GM21723 (cell line): ENCODE results near the gene HOXC13.

Experiments
- ATAC-seq: cut with Tn5 transposase; IDR thresholded peaks from one replicate; pipeline ENCODE4 v1.9.1; 2021; ENCODE audit warnings: mild to moderate bottlenecking, moderate library complexity; ENCODE audit not compliant: unreplicated experiment

HOXC13 gene

DNA sequence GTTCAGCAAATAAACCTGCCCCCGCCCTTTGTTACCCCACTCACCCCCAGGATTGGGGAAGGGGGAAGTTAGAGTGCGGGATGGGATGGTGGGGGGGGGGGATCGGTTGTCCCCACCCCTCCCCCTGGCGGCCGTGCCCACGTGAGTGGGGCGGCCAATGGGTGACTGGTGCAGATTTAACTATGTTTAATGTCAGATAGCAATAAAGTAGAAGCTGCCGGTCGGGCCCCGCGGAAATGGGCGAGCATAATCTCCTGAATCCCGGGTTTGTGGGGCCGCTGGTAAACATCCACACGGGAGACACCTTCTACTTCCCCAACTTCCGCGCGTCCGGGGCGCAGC, 16.0 kb downstream of the HOXC13 start, which contains the start of gene HOXC12:
HOXC12 (plus strand) TSS at position 210 of the 342 bp plus-strand sequence; CDS start at position 237, 27 bp downstream.
- ATAC-seq = no peak

DNA sequence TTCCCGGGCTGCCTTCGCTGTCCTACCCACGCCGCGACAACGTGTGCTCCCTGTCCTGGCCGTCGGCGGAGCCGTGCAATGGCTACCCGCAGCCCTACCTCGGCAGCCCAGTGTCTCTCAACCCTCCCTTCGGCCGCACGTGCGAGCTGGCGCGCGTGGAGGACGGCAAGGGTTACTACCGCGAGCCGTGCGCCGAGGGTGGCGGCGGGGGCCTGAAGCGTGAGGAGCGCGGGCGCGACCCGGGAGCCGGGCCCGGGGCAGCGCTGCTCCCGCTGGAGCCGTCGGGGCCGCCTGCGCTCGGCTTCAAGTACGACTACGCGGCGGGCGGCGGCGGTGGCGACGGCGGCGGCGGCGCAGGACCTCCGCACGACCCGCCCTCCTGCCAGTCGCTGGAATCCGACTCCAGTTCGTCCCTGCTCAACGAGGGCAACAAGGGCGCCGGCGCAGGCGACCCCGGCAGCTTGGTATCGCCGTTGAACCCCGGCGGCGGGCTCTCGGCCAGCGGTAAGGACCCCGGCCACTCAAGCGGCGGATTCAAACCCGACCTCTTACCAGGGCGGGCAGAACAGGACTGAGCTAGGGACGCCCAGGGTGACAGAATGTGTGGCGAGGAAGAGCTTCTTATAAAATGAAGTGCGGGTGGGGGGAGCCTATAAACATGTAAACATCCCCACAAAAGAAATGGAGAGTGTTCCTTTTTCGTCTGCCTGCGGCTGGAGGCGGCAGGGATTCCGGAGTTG, 16.6 kb downstream of the HOXC13 start:
- ATAC-seq = no peak

DNA sequence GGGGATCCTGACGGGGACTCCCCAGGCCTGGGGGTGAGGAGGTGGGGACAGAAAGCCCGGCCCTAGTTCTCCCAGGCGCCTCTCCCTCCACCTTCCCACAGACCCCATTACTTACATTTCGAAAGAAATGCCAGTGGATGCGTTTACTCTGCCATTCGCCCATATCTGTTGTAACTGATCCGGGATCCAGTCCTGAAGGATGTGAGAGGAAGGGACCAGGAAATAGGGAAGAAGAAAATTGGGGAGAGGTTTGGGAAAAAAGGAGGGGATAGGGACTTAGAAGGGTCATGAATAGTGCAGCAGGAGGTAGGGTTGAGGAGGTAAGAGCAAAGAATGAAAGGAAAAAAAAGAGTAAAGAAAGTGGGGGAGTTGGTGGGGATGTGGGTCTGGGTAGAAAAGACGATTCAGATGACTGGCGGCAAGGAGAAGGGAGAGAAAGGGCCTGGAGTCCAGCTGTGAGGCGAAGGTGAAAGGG, 17.2 kb downstream of the HOXC13 start:
- no peak for ATAC-seq

DNA sequence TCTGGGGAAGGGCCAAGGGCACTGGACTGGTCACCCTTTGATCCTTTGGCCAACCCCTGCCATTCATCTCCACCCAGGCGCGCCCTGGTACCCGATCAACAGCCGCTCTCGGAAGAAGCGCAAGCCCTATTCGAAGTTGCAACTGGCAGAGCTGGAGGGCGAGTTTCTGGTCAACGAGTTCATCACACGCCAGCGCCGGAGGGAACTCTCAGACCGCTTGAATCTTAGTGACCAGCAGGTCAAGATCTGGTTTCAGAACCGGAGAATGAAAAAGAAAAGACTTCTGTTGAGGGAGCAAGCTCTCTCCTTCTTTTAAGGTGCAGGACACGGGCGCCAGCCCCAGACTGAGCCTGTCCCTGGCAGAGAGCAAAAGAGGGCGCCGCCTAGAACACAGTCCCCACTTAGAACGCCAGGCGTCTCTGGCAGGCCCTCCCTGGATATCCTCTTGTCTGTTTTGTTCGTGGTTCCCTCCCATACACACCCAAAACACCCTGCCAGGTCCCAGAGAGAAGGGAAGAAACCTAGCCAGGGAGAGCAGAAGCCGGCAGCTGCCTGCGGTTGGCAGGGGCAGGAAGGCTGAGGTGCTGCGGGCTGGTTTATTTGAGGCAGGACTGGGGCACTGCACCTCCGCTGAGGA, 17.7 kb downstream of the HOXC13 start:
- no peak for ATAC-seq

- no peak for ATAC-seq
Measured at GRCh38 chr12:53956914-53957536, 18.4 kb downstream of the HOXC13 start.

DNA sequence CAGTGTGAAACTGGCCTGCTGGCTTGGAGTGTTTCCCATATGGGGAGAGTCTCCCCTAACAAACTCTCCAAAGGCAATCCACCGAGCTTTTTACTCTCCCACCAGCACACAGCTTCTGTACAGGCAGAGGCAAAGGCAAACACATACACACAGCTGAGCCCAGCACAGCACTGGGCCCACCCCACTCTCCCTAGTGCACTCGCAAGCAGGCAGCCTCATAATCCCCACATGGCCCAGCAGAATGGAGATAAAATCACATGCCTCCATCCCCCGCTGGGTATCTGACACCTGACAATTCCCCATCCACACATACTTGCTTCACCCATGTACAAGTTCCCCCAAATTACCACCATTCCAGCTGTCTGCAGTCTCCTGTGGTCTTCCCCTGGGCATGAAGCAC, 19.5 kb downstream of the HOXC13 start:
- no peak for ATAC-seq

DNA sequence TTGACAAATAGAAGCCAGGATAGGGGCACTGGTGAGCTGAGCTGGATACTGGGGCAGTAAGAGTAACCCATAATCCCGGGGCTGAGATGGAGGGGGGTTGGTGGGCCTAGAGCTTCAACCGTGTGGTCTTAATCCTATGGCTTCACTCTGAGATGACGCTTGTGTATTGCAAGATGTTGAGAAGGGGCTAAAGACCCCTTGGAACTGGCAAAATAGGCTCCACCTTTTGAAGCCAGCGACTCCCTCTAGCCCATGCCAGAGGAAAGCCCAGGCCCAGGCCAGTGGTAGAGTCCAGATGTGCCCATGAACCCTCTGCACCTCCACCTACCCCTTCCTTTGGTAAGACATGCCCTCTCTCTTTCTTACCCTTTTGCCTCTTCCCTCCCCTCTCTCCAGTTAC, 20.7 kb downstream of the HOXC13 start:
- no peak for ATAC-seq

GRCh38 chr12:53960187-53961024, 21.8 kb downstream of the HOXC13 start:
- no peak for ATAC-seq

- ATAC-seq = no peak
Measured at GRCh38 chr12:53961025-53961761, 22.6 kb downstream of the HOXC13 start.

DNA sequence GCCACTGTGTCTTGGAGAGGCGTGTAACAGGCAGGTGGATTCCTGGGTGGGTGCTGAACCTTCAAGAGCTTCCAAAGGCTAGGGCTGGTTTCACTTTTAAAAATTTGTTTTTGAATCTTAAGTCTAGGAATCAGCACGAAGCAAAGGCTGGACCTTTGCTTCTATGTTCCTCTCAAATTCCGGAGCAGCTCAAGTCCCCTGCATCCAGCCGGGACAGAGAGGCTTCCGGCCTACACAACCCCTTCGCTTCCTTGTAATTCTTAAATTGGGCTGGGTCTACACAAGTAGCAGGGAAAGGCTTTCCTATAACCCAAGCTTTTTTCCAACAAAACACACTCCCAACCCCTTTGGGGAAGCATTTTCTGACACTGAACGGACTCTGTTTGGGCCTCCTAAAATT, 24.4 kb downstream of the HOXC13 start:
- no peak for ATAC-seq

DNA sequence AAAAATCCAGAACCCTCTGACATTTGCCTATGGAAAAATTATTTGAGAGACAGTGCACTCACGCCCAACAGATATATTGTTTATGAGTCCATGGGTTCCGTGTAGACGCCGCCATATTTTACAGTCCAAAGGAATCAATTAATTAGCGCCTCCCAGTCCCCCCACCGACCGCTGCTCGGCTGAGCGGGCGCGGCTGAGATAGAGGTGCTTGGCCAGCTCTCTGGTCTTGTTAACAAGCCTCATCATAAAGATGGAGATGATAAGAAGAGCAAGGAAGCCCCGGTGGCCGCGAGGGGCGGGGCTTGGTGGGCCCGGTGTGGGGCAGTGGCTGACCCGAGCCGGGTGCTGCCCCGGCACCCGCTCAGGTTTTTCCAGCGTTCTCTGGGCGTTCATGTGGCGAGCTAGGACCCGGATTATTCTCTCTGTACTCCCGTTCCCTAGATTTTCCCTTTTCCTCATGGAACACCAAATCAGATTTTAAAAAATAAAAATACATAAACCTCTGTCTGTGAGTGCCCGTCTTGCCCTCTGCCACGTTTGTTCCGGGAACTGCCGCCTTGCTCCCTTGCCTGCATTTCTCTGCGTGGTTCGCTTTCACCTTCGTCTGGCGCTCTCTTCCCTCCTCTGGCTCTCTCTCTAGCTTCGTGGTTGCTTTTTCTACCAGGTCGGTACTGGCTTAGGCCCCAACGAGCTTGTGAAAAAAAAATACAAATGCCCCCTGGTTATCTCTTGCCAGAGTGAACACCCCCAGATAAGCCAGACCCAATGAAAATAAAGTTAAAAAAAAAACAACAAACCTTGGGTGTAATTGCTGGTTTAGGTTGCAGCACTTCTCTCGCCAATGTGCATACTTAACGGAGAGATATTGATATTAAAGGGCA, 25.0 kb downstream of the HOXC13 start:
- no peak for ATAC-seq

DNA sequence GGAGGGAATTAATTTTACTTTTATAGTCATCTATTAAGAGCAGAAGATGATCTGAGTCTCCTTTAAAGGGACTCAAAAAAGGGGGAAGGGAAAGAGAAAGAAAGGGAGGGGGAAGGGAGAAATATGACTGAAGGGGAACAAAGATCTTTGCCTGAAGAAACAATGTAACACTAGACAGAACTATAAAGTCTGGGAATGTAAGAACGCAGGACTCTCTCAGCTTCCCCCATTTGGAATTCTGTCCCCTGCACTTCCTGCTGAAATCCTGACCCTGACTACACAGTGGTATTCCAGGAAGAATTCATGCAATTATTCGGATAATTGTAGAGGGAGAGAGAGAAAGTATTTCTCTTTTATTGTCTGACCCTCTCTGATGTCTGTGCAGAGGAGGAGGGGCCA, 25.7 kb downstream of the HOXC13 start:
- ATAC-seq = no peak

- ATAC-seq = no peak
Measured at GRCh38 chr12:53965281-53966084, 26.9 kb downstream of the HOXC13 start.

GRCh38 chr12:53966085-53966384, 27.4 kb downstream of the HOXC13 start:
- ATAC-seq = no peak

DNA sequence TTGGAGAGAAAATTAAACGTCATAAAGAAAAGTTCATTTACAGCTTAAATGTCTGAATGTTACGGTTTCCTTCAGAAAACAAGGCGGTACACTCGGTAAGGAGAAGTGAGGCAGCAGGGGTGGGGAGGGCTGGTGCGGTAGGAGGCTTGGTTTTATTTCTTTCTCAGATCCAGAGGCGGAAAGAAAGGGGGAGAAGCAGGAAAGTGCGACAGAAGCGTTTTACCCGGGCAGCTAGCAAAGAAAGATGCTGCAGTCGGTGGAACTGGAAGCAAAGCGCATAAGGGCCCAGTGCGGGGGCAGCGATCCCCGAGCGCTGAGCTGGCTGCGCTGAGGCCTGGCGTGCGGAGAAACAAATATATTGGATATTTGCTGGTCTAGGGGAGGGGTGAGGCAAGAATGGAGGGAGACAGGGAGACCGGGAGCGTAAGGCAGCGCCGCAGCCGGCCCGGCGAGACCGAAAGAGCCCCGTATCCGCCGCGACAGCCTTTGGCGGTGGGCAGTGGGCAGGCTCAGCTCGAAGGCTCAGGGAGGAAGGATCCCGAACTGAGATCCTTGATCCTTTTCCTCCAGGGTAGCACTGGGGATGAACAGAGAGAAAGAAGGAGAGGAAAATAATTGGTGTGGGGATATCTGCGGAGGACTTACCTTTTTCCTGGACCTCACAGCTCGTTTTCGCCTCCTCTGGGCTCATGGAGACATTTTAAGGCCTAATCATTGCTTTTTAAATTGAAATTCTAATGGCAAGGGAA, 27.9 kb downstream of the HOXC13 start:
- no peak for ATAC-seq

DNA sequence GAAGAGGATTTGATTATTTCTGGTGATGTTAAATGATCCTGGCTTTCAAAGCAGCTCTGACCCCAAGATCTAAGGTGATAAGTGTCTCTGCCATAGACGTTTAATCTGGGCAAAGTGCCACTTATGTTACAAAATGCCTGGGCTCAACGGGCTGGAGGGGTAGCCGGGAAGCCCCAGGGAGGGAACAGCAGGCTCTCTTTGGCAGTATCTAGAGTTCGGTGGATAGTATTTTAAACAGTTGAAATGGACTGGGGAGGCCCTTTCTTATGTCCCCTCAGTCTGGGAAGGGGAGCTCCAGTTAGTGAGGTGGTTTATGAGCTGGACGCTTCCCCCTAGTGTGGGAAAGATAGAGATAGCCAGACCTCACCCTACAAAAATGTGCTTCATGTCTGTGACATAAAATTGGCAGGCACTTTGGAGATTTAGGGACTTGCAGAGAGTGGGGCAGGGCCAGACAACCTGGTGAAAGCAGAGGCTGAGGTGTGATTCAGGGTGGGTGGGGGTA, 28.8 kb downstream of the HOXC13 start:
- no peak for ATAC-seq

- no peak for ATAC-seq
Measured at GRCh38 chr12:53968214-53969127, 29.8 kb downstream of the HOXC13 start.
